Smooth muscle cell (in vitro differentiated cells): ENCODE measurements around the gene NPAS3. TPM values are rescaled to one million over a fixed set of nuclear protein-coding genes. Genes with fewer than 3 reads are reported as not detected.

Experiments
- DNase-seq: peaks from one replicate; lab custom pipeline; 2025; ENCODE audit not compliant: unreplicated experiment; lab: John Stamatoyannopoulos, UW
- H2AFZ ChIP-seq: fragments of 200-600 bp; sonication (generic); 2 replicates; pipeline ENCODE4 v1.6.0; 2016; ENCODE audit warnings: antibody characterized with exemption, low read depth, mild to moderate bottlenecking
- H3F3A ChIP-seq: fragments of 200-600 bp; sonication (generic); 2 replicates; pipeline ENCODE4 v1.6.0; 2017; ENCODE audit warnings: antibody characterized with exemption, low read depth
- H3K27ac ChIP-seq: fragments of 200-600 bp; sonication (generic); 2 replicates; pipeline ENCODE4 v1.5.1; 2016; ENCODE audit warnings: low read depth, mild to moderate bottlenecking
- H3K27me3 ChIP-seq: fragments of 200-600 bp; sonication (generic); 2 replicates; pipeline ENCODE4 v1.6.1; 2016; ENCODE audit warnings: low read depth, mild to moderate bottlenecking
- H3K36me3 ChIP-seq: fragments of 200-600 bp; sonication (generic); 2 replicates; pipeline ENCODE4 v1.5.1; 2016; ENCODE audit warnings: low read depth
- H3K4me1 ChIP-seq: fragments of 200-600 bp; sonication (generic); 2 replicates; pipeline ENCODE4 v1.5.1; 2016; ENCODE audit warnings: low read depth
- H3K4me2 ChIP-seq: fragments of 200-600 bp; sonication (generic); 2 replicates; pipeline ENCODE4 v1.6.0; 2016; ENCODE audit warnings: mild to moderate bottlenecking
- H3K4me3 ChIP-seq: fragments of 200-600 bp; sonication (generic); 2 replicates; pipeline ENCODE4 v1.5.1; 2016; ENCODE audit warnings: mild to moderate bottlenecking
- H3K79me2 ChIP-seq: fragments of 200-600 bp; sonication (generic); 2 replicates; pipeline ENCODE4 v1.6.0; 2016; ENCODE audit warnings: low read depth, mild to moderate bottlenecking
- H3K9ac ChIP-seq: fragments of 200-600 bp; sonication (generic); 2 replicates; pipeline ENCODE4 v1.6.0; 2016; ENCODE audit warnings: low read depth
- H3K9me3 ChIP-seq: fragments of 200-600 bp; sonication (generic); replicated peaks from 2 replicates; pipeline ENCODE4 v1.5.1; 2016; ENCODE audit warnings: low read depth
- H4K20me1 ChIP-seq: fragments of 200-600 bp; sonication (generic); 2 replicates; pipeline ENCODE4 v1.6.0; 2016; ENCODE audit warnings: low read depth
- WGBS: methylation state at CpG from one replicate; pipeline ENCODE4 v1.1.7; 2016; ENCODE audit warnings: low lambda C conversion rate; 5-methylcytosine and 5-hydroxymethylcytosine counted together
- polyA plus RNA-seq: library from polyadenylated mRNA; unstranded; fragments of >200 nt; fragmentation: Nextera tagmentation; extraction: Ambion mirVana; gene quantifications from 2 replicates; pipeline ENCODE4 v1.2.1, GENCODE V29; 2016
- total RNA-seq: library from RNA; depleted of rRNA; stranded (reverse); fragments of >200 nt; gene quantifications from 2 replicates; pipeline ENCODE4 v1.2.3, GENCODE V29; 2014
- TF ChIP-seq, protein P1 (sequence below): fragments of 200-600 bp; sonication (generic); IDR thresholded peaks from 2 replicates; pipeline ENCODE4 v1.5.1; 2017; ENCODE audit warnings: borderline replicate concordance, mild to moderate bottlenecking, antibody characterized with exemption; ENCODE audit not compliant: insufficient read depth, poor library complexity, severe bottlenecking

The NPAS3 gene
- total and polyA plus RNA-seq, 2 experiments from 2014 or later, result 0.79 to 2.0 TPM

DNA sequence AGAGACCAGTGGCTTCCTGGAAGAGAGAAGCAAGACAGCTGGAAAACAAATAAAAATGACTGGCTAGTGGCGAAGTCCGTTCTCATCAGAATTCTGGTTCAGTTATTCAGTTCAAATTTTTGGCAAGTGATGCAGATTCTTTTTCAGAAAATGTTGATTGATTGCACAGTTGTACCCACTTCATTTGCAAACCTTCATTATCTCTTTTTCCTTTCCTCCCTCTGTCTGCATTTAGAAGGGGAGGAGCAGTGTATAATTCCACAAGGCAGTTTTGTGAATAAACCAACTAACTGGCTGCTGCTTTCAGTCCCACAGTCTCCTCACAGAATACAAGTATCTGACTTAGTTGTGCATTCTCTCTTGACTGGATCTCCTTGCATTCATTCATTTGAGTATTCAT lies 417.5 kb downstream of the NPAS3 start:
- Histone ChIP-seq H3K4me2 (no peak overlapping the region), H3K4me1 (no peaks in the 10 kb centered on the region), H3K9me3 (no peaks in the 10 kb centered on the region), H3K79me2 (no peaks in the 10 kb centered on the region), H3K9ac (no peak overlapping the region), H3K4me3 (no peak overlapping the region), H3K27ac (no peak overlapping the region), H3K36me3 (no peaks in the 10 kb centered on the region), H2AFZ (no peak overlapping the region), H3F3A (no peaks in the 10 kb centered on the region), H3K27me3 (no peaks in the 10 kb centered on the region), H4K20me1 (no peaks in the 10 kb centered on the region)
- no peak for DNase-seq
- WGBS, result 97% methylated on average over 2 of the region's 2 CpGs
- TF ChIP-seq, protein P1, sequence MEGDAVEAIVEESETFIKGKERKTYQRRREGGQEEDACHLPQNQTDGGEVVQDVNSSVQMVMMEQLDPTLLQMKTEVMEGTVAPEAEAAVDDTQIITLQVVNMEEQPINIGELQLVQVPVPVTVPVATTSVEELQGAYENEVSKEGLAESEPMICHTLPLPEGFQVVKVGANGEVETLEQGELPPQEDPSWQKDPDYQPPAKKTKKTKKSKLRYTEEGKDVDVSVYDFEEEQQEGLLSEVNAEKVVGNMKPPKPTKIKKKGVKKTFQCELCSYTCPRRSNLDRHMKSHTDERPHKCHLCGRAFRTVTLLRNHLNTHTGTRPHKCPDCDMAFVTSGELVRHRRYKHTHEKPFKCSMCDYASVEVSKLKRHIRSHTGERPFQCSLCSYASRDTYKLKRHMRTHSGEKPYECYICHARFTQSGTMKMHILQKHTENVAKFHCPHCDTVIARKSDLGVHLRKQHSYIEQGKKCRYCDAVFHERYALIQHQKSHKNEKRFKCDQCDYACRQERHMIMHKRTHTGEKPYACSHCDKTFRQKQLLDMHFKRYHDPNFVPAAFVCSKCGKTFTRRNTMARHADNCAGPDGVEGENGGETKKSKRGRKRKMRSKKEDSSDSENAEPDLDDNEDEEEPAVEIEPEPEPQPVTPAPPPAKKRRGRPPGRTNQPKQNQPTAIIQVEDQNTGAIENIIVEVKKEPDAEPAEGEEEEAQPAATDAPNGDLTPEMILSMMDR, result no peak

DNA sequence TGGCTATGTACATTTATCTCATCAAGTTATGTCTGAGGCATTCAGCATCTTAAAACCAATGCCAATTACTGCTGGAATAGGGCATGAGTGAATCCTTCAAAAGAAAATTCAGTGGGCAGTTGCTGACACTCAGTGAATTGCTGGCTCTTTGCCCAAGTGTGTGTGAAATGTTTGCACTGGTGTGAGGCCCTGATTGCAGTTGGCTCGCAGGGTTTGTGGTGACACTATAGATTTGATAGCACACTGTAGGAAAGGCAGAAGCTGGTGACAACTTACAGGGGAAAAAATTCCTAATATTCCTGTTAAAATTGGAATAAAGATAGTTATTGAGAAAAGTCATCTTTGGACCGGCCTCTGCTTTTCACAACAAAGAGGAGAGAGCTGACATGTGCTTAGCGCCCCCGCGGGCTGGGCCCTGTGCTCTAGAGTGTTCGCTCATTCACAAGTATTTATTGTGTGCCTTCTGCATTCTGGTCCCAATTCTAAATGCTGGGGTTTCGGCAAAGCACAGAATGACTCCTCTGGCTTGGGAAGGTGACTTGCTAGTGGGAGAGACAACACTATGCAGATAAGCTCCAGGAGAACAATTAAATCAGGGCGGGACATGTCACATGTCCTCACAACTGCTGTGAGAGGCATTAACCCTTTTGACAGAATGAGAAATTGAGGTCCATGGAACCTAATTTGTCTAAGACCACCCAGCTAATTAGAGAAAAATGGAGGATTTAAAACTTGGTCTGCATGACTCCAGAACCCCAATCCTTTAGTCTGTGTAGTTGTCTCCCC lies 418.7 kb downstream of the NPAS3 start:
- 78% methylated on average over 8 of the region's 8 CpGs for WGBS
- no peak for DNase-seq

DNA sequence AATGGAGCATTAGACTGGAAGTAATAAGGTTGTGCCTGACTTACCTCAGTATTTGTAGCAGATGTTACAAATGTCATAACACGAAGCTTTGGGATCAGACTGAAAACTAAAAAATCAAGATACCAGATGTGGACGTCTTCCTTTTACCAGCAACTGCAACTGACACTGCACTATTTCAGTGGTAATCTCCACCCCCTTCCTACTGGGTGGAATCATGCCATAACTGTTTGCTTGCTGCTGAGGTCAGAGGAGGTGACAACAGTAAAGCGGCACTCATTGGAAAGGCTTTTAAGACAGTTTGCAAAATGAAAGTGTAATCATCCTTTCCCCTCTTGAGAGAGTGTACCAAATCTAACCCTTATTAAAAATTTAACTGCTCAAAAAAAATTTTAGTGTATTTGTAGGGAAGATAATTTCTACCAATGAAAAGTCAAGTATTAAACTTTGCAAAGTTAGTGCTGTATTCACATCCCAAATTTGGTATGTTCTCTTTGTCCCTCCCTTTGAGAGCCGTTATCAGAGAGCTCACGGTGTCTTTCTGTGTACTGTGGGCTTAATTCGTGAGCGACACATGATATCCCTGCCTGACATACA lies 420.7 kb downstream of the NPAS3 start:
- Histone ChIP-seq H3K4me2 (no peak overlapping the region), H3K4me3 (no peak overlapping the region), H3K27me3 (no peaks in the 10 kb centered on the region), H3K9me3 (no peaks in the 10 kb centered on the region), H2AFZ (no peak overlapping the region), H3K27ac (no peak overlapping the region), H3K36me3 (no peaks in the 10 kb centered on the region), H4K20me1 (no peaks in the 10 kb centered on the region), H3K4me1 (peaks cover 28% of the 10 kb centered on the region), H3K79me2 (no peaks in the 10 kb centered on the region), H3K9ac (no peak overlapping the region), H3F3A (no peaks in the 10 kb centered on the region)
- TF ChIP-seq, protein P1, result no peak
- DNase-seq, result no peak
- WGBS, result 79% methylated on average over 7 of the region's 7 CpGs

More for the DNA sequence above, 418.7 kb downstream of the NPAS3 start:
- Histone ChIP-seq H3K4me3 (no peak overlapping the region), H2AFZ (no peak overlapping the region), H3K36me3 (no peaks in the 10 kb centered on the region), H3K27me3 (no peaks in the 10 kb centered on the region), H3F3A (no peaks in the 10 kb centered on the region), H3K9ac (no peak overlapping the region), H3K27ac (no peak overlapping the region), H3K79me2 (no peaks in the 10 kb centered on the region), H3K4me2 (no peak overlapping the region), H3K9me3 (no peaks in the 10 kb centered on the region), H3K4me1 (peaks cover 11% of the 10 kb centered on the region), H4K20me1 (no peaks in the 10 kb centered on the region)
- TF ChIP-seq, protein P1, result no peak
